DMS53 treated with DMSO at 0.1 percent for 48 hours (cell line): ENCODE measurements around the gene FADS2.

Experiments used
- DNase-seq: peaks from one replicate; lab custom pipeline; 2025; ENCODE audit not compliant: unreplicated experiment; lab: John Stamatoyannopoulos, UW

FADS2 gene

DNA sequence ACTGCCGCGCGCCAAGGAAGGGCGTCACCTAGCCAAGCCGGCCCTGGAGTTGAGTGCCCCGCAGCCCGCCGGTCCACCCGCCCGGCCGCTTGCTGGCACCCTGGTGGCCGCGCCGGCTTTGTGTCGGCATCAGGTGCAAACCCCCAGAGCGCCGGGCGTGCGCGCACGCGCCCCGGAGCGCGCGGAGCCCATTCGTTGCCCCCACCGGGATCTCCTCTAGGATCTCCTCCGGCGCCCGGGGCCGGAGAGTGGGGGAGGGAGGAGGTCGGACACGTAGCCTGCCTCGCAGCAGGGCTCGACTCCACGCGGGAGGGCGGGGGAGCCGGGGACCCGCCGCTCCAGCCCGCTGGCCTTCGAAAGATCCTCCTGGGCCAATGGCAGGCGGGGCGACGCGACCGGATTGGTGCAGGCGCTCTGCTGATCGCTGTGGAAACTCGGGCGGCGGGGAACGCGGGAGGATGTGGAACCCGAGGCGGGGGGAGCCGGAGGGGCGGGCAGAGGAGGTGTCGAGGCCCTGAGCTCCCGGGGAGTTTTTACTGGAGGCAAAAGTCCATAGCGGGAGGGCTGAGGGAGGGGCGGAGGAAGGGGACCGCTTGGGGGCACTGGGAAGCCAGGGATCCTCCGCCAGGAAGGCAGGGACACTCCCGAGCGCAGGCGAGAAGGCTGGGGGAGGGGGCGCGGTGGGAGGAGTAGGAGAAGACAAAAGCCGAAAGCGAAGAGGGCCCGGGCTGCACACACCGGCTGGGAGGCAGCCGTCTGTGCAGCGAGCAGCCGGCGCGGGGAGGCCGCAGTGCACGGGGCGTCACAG lies at the start of gene FADS2:
FADS2 (plus strand) TSS at position 730 of the 808 bp plus-strand sequence. CDS start 91 bp downstream, outside the sequence.
- DNase-seq: peak; percentile 81

- no peak for DNase-seq
These were observed 49.7 kb upstream of the FADS2 start for GRCh38 chr11:61778357-61778886.

DNA sequence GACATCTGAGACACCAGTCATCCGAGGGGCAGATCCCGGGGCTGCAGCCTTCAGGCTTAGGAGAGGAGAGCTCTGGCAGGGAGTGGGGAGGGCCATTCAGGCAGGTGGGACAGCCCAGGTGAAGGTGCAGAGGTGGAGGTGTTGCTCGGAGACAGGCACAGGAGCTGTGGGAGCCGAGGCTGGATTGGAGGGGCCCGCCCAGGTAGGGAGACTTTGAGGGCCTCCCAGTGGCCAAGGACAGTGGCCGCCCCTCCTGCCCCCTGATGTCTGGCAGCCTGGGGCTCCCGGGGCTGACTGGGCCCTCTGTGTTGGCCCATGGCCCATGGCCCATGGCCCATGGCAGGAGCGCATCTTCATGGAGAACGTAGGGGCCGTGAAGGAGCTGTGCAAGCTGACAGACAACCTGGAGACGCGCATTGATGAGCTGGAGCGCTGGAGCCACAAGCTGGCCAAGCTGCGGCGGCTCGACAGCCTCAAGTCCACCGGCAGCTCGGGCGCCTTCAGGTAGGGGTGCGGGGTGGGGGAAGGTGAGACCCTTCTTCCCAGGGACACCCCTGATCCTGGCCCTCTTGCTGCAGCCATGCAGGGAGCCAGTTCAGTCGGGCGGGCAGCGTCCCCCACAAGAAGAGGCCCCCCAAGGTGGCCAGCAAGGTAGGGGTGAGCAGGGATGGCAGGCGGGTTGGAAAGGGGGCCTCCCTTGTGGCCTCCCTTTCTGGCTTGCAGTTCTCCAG lies 49.0 kb upstream of the FADS2 start:
- DNase-seq: no peak

GRCh38 chr11:61779666-61780525 lies 48.2 kb upstream of the FADS2 start:
- no peak for DNase-seq

GRCh38 chr11:61780581-61781162 lies 47.4 kb upstream of the FADS2 start:
- DNase-seq: no peak

DNA sequence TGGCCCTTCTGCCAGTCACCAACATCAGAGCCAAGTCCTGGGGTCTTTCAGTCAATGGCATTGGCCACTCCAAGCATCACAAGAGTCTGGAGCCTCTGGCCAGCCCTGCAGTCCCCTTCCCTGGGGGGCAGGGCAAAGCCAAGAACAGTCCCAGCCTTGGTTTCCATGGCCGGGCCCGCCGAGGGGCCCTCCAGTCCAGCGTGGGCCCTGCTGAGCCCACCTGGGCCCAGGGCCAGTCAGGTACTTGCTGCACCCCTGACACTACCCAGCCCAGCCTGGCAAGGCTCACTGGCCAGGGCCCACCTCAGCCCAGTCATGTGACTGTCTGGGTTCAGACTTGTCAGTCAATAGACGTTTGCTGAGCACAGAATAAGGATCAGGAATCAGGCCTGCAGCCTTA lies 46.5 kb upstream of the FADS2 start:
- no peak for DNase-seq

- DNase-seq: no peak
These were observed 45.8 kb upstream of the FADS2 start for GRCh38 chr11:61782299-61782698.

DNA sequence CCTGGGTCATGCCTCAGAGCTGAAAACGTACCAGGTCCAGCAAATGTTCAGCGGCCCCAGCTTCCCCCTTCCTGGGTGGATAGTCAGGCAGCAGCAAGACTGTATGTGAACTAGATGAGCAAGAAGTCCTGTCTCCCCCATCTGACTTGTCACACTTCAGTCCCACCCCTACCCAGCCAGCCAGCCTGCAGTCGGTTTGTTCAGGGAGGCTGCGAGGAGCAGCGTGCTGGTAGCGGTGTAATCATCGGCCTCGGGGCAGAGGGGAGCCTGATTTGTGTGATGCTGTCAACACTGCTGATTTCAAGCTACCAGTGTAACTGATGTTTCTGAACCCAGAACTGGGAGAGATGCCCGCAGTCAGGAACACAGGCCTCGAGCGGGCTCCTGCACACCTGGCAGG lies 45.3 kb upstream of the FADS2 start:
- DNase-seq: no peak

DNA sequence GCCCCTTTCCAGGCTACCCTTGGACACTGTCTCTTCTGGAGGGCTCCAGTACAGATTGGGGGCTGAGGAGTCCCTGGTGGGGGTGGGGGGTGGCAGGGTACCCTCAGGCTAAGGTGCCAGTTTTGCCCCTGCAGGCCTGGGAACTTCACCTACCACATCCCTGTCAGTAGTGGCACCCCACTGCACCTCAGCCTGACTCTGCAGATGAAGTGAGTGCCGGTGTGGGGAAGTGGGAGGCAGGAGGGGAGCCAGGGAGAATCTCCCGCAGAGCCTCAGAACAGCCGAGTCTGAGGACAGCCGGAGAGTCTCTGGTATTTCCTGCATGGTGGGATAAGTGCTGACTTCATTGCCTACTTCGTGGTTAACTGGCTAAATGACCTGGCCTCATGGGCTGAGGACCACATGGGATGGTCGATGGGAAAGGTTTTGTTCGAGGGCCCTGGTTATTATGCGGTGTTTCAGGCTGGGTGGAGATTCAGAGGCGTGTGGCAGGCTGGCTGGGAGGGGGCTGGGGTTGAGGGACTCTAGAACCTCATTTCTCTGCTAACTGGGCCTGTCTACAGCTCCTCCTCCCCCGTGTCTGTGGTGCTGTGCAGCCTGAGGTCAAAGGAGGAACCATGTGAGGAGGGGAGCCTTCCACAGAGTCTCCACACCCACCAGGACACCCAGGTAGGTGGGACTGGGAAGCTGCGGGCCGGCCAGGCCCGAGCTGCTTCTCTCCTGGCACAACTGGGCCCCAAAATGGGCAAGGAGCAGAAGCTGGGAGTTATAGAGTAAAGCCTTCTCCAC lies 44.2 kb upstream of the FADS2 start:
- DNase-seq: no peak

GRCh38 chr11:61784506-61784805 lies 43.6 kb upstream of the FADS2 start:
- no peak for DNase-seq

- no peak for DNase-seq
These were observed 42.2 kb upstream of the FADS2 start for GRCh38 chr11:61785837-61786402.

DNA sequence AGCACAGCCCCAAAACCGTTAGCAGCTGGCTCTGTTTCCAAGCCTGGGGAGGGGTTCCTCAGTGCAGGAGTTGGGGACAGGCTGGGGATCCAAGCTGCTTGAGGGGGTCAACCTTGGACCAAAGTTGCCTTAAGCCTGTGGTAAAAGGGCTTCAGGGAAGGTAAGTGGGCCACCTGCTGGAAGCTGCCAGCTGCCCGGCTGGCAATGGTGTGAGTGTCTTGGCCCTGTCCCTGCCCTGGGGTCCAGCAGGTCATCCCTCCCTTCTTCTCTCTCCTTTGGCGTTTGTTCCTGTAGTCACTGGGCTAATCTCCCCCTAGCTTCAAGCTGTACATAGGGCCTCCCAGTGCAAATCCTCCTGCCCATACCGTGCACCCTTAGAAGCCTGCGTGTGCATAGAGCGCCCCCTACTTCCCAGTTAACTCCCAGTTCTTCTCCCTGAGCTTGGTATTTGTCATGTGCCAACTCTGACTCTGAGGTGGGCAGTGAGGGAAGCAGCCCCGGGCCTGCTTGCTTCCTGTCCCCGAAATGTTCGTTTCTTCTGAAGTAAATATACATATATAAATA lies 40.1 kb upstream of the FADS2 start:
- peak; percentile 10 for DNase-seq

- peak; percentile 25 for DNase-seq
These were observed 36.3 kb upstream of the FADS2 start for GRCh38 chr11:61791737-61792309.

DNA sequence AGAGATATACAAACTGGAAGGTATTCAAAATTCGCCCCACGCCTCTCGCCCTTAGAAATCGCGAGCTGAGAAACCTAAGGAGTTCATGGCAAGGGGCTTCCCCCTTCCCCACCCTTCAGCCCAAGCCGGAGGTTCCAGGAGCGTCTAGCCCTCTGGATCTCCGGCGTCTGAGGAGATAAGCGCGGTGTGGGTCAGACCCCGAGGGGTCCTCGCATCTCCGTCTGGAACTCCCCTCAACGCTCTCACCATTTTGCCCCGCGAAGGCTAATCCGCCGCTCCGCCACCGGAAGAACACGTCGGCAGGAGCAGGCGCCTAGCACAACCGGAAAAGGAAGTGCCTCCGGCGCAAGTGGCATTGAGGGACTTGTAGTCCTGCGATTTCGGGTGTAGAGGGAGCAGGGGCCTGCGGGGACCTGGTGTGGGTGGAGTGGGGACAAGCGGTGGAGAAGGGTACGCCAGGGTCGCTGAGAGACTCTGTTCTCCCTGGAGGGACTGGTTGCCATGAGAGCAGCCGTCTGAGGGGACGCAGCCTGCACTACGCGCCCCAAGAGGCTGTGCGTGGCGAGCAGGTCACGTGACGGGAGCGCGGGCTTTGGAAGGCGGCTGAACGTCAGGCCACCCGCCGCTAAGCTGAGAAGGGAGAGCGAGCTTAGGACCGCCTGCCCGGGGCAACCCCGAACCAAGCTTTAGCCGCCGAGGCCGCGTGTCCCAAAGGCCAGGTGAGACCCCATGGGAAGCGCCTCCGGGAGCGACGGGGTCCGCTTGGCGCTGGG lies 35.6 kb upstream of the FADS2 start, which contains the start of the genes FEN1 and TMEM258:
FEN1 (plus strand) TSS at position 602 of the 773 bp plus-strand sequence. CDS start 2,451 bp downstream, outside the sequence.
TMEM258 (minus strand) TSS at position 290 of the 773 bp plus-strand sequence; CDS start at position 249, 41 bp downstream.
- peak; percentile 91 for DNase-seq

GRCh38 chr11:61793083-61793828 lies 34.8 kb upstream of the FADS2 start:
- DNase-seq: peak; percentile 36

DNA sequence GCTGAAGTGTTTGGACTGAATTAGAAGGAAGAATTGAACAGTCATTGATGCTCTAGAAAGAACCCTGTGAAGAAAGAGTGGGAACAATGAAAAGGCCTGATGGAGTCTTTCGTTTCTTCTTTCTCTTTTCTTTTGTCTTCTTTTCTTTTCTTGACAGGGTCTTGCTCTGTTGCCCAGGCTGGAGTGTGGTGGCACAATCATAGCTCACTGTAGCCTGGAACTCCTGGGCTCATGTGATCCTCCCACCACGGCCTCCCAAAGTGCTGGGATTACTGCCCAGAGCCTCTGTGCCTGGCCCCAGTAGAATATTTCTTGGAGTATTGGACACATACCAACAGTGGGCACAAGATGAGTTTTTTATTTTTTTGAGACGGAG lies 34.3 kb upstream of the FADS2 start:
- DNase-seq: no peak

- DNase-seq: no peak
These were observed 33.5 kb upstream of the FADS2 start for GRCh38 chr11:61794579-61794978.
